GM12865 (cell line): ENCODE results near the gene OSER1.
A peak's percentile ranks its signal among the peaks of the same experiment; 100 is the strongest.
"Not testable (repeated sequence)": the region's sequence is repeated elsewhere in the genome, so short reads cannot be mapped to it uniquely, and the experiment has no call there.

Source experiments
- DNase-seq: peaks from one replicate; pipeline ENCODE4 v3.0.0; 2010; ENCODE audit warnings: low read depth
- H3K4me3 ChIP-seq: 2 replicates; pipeline ENCODE4 v1.5.1; 2011; ENCODE audit warnings: mild to moderate bottlenecking, low read depth, low read length, control low read depth
- CTCF ChIP-seq: IDR thresholded peaks from 2 replicates; pipeline ENCODE4 v1.5.1; 2011; ENCODE audit warnings: low read length, control low read depth, low read depth, inconsistent platforms; ENCODE audit not compliant: insufficient read depth; ENCODE audit errors: missing control alignments

Gene OSER1

GRCh38 chr20:44251284-44251683, 40.7 kb upstream of the OSER1 start:
- no peak for TF ChIP-seq CTCF
- DNase-seq, result no peak
- H3K4me3 ChIP-seq, result no peak overlapping the region

GRCh38 chr20:44248410-44248759, 37.8 kb upstream of the OSER1 start:
- TF ChIP-seq CTCF, result no peak
- no peak overlapping the region for H3K4me3 ChIP-seq
- no peak for DNase-seq

- no peak overlapping the region for H3K4me3 ChIP-seq
- TF ChIP-seq CTCF, result peak; percentile 17
- peak; percentile 24 for DNase-seq
Measured at GRCh38 chr20:44247586-44248409, 37.2 kb upstream of the OSER1 start.

GRCh38 chr20:44247131-44247571, 36.6 kb upstream of the OSER1 start, which contains the start of gene GDAP1L1:
GDAP1L1 (plus strand) TSS chr20:44247308; CDS start chr20:44247335, 27 bp downstream.
- no peak for TF ChIP-seq CTCF
- no peak within 1 kb of the TSS for H3K4me3 ChIP-seq
- no peak for DNase-seq

- no peak for DNase-seq
- TF ChIP-seq CTCF, result no peak
- H3K4me3 ChIP-seq, result no peak overlapping the region
Measured at GRCh38 chr20:44245977-44246376, 35.4 kb upstream of the OSER1 start.

- no peak for DNase-seq
- H3K4me3 ChIP-seq, result no peak overlapping the region
- TF ChIP-seq CTCF, result no peak
Measured at GRCh38 chr20:44241796-44242195, 31.2 kb upstream of the OSER1 start.

GRCh38 chr20:44236840-44237239, 26.3 kb upstream of the OSER1 start:
- H3K4me3 ChIP-seq, DNase-seq: not testable (repeated sequence)
